ENCODE results near the gene ZNF333. TPM values are rescaled to one million over a fixed set of nuclear protein-coding genes. Genes with fewer than 3 reads are reported as not detected.

Gene ZNF333
- total RNA-seq, 2 experiments from 2014 or later = 15.5 to 17.6 TPM

GRCh38 chr19:14659874-14660489, 29.9 kb upstream of the ZNF333 start:
- H3K27me3 Mint-ChIP-seq = peaks cover 15% of the 10 kb centered on the region
- no peaks in the 10 kb centered on the region for H3K36me3 ChIP-seq (ENCODE audit: insufficient read depth, low read length)
- DNase-seq = no peak
- H3K4me3 Mint-ChIP-seq = no peak overlapping the region
- no peaks in the 10 kb centered on the region for H3K36me3 Mint-ChIP-seq (ENCODE audit: low read depth)
- ChIA-PET POLR2A (no interaction called here), CTCF (interaction anchor here (0.8 kb wide), 1 partner anchor 12 kb away, joined by 4 read pairs; no protein-coding TSS in a partner anchor)
- H3K4me1 Mint-ChIP-seq (ENCODE audit: low read depth) = no peaks in the 10 kb centered on the region
- no peak for ATAC-seq (ENCODE audit: poor library complexity)
- H3K4me1 ChIP-seq (ENCODE audit: insufficient read depth, low read length) = no peaks in the 10 kb centered on the region
- no peaks in the 10 kb centered on the region for H3K9me3 ChIP-seq (ENCODE audit: control insufficient read depth in 1 of 2, insufficient read depth in 1 of 2, low read length in 2 of 2)
- no peak overlapping the region for H3K27ac ChIP-seq (ENCODE audit: low read depth in 1 of 2, low read length in 2 of 2)
- intact Hi-C loops (cut with DNase I, micrococcal nuclease) = no loop called here
- no peak for TF ChIP-seq CTCF (IDR thresholded peaks at IDR 0.05)
- H3K9me3 Mint-ChIP-seq = no peaks in the 10 kb centered on the region
- no peaks in the 10 kb centered on the region for H3K27me3 ChIP-seq (ENCODE audit: control insufficient read depth in 1 of 2, insufficient read depth in 2 of 2, low read length in 2 of 2)
- no peak overlapping the region for H3K4me3 ChIP-seq (ENCODE audit: low read length)
- H3K27ac Mint-ChIP-seq = no peak overlapping the region

GRCh38 chr19:14661372-14661924, 28.4 kb upstream of the ZNF333 start:
- no peak overlapping the region for H3K4me3 ChIP-seq (ENCODE audit: low read length)
- no peak overlapping the region for H3K27ac ChIP-seq (ENCODE audit: low read depth in 1 of 2, low read length in 2 of 2)
- DNase-seq = peak in 3 of 14 experiments; percentile 11 to 34 (median 32)
- Mint-ChIP-seq H3K27me3 (peaks cover 11% of the 10 kb centered on the region), H3K36me3 (ENCODE audit: low read depth) (no peaks in the 10 kb centered on the region), H3K9me3 (no peaks in the 10 kb centered on the region), H3K4me1 (ENCODE audit: low read depth) (no peaks in the 10 kb centered on the region), H3K4me3 (no peak overlapping the region), H3K27ac (no peak overlapping the region)
- no peaks in the 10 kb centered on the region for H3K36me3 ChIP-seq (ENCODE audit: insufficient read depth, low read length)
- ChIA-PET POLR2A (no interaction called here), CTCF (no interaction called here)
- ATAC-seq (ENCODE audit: poor library complexity) = no peak
- TF ChIP-seq CTCF (IDR thresholded peaks at IDR 0.05) = no peak
- no peaks in the 10 kb centered on the region for H3K27me3 ChIP-seq (ENCODE audit: control insufficient read depth in 1 of 2, insufficient read depth in 2 of 2, low read length in 2 of 2)
- H3K4me1 ChIP-seq (ENCODE audit: insufficient read depth, low read length) = no peaks in the 10 kb centered on the region
- intact Hi-C loops (cut with DNase I, micrococcal nuclease) = no loop called here
- H3K9me3 ChIP-seq (ENCODE audit: control insufficient read depth in 1 of 2, insufficient read depth in 1 of 2, low read length in 2 of 2) = no peaks in the 10 kb centered on the region

GRCh38 chr19:14669940-14670339, 19.9 kb upstream of the ZNF333 start:
- Mint-ChIP-seq H3K27me3 (peaks cover 36% of the 10 kb centered on the region), H3K4me1 (ENCODE audit: low read depth) (peaks cover 6% of the 10 kb centered on the region), H3K36me3 (ENCODE audit: low read depth) (no peaks in the 10 kb centered on the region), H3K4me3 (no peak overlapping the region), H3K27ac (no peak overlapping the region), H3K9me3 (no peaks in the 10 kb centered on the region)
- peaks cover 0 to 6% of the 10 kb centered on the region in 2 experiments for H3K9me3 ChIP-seq (ENCODE audit: control insufficient read depth in 1 of 2, insufficient read depth in 1 of 2, low read length in 2 of 2)
- H3K27ac ChIP-seq (ENCODE audit: low read depth in 1 of 2, low read length in 2 of 2) = no peak overlapping the region
- H3K27me3 ChIP-seq (ENCODE audit: control insufficient read depth in 1 of 2, insufficient read depth in 2 of 2, low read length in 2 of 2) = peaks cover 0 to 9% of the 10 kb centered on the region in 2 experiments
- no peaks in the 10 kb centered on the region for H3K36me3 ChIP-seq (ENCODE audit: insufficient read depth, low read length)
- intact Hi-C loops (cut with DNase I, micrococcal nuclease) = no loop called here
- TF ChIP-seq CTCF (IDR thresholded peaks at IDR 0.05) = no peak
- peaks cover 16% of the 10 kb centered on the region for H3K4me1 ChIP-seq (ENCODE audit: insufficient read depth, low read length)
- H3K4me3 ChIP-seq (ENCODE audit: low read length) = no peak overlapping the region
- no peak for ATAC-seq (ENCODE audit: poor library complexity)
- ChIA-PET CTCF (no interaction called here), POLR2A (no interaction called here)
- DNase-seq = no peak

Measured in CD4-positive, alpha-beta T cell (primary cell).